Measurements from ENCODE around the gene TBC1D20.
A peak's percentile ranks its signal among the peaks of the same experiment; 100 is the strongest.

TBC1D20 gene

GRCh38 chr20:415820-416322, 46.5 kb downstream of the TBC1D20 start:
- no peak for TF ChIP-seq CTCF (IDR thresholded peaks at IDR 0.05; ENCODE audit: extremely low read depth, missing control alignments)
- DNase-seq (ENCODE audit: low spot score), result no peak

DNA sequence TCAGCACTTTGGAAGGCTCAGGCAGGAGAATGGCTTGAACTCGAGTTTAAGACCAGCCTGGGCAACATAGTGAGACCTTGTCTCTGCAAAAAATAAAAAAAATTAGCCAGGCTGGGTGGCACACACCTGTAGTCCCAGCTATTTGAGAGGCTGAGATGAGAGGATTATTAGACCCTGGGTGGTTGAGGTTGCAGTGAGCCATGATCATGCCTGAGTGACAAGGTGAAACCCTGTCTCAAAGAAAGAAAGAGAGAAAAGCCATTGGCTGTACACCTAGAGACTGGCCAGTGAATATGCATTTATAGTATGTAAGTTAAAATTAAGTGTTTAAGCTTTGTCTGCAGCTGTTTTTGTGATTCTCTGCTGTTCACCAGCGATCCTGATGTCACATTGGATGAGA, 48.2 kb downstream of the TBC1D20 start:
- DNase-seq (ENCODE audit: low spot score), result no peak
- no peak for TF ChIP-seq CTCF (IDR thresholded peaks at IDR 0.05; ENCODE audit: extremely low read depth, missing control alignments)

GRCh38 chr20:412081-412480, 50.3 kb downstream of the TBC1D20 start:
- no peak for DNase-seq (ENCODE audit: low spot score)
- no peak for TF ChIP-seq CTCF (IDR thresholded peaks at IDR 0.05; ENCODE audit: extremely low read depth, missing control alignments)

GRCh38 chr20:409697-410559, 52.4 kb downstream of the TBC1D20 start:
- DNase-seq (ENCODE audit: low spot score), result no peak
- TF ChIP-seq CTCF (IDR thresholded peaks at IDR 0.05; ENCODE audit: extremely low read depth, missing control alignments), result no peak

DNA sequence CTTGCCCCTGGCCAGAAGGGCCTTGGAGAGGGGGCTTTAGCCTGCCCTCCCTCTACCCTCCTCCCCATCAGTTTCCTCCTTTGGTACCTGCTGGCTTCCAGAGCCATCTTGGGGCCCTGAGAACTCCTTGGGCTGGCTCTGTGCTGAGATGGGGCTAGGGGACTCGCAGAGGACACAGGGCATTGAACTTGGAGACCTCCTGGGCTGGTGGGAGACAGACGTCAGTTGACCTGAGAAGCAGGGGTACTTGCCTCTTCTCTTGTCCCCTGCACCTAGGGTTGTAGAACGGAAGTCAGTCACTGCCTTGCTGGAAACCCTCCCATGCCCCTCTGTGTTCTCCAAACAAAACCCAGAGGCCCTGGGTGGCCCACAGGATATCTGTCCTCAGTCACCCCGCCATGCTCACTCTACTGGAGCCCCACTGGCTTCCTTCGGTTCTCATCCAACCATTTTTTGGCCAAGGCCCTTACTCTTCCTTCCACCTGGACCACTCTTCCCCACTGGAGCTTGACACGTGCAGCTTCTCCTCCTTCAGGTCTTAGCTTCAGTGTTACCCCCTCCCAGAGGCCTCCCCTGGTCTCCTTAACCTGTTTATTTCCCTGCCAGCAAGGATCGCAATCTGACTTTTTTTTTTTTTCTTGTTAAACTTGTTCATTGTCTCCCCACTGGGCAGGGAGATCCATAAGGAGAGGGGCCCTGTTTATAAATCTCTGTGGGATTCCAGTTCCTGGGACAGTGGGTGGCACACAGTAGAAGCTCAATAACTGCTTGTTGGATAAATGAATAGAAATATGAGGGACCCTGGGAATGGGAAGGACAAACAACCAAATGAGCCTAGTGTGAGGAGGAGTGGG, 53.3 kb downstream of the TBC1D20 start:
- no peak for TF ChIP-seq CTCF (IDR thresholded peaks at IDR 0.05; ENCODE audit: extremely low read depth, missing control alignments)
- DNase-seq (ENCODE audit: low spot score), result peak; percentile 52

GRCh38 chr20:407953-408842, 54.1 kb downstream of the TBC1D20 start, which contains the start of gene RBCK1:
RBCK1 (plus strand) TSS chr20:408299; CDS start chr20:408758, 459 bp downstream.
- DNase-seq (ENCODE audit: low spot score), result peak; percentile 100

More at GRCh38 chr20:407953-408842, 54.1 kb downstream of the TBC1D20 start, which contains the start of gene RBCK1:
- no peak for TF ChIP-seq CTCF (IDR thresholded peaks at IDR 0.05; ENCODE audit: extremely low read depth, missing control alignments)

Data from GM20000 (cell line).